NT2/D1 (cell line): ENCODE results near the gene DSTYK.
A peak's percentile ranks its signal among the peaks of the same experiment; 100 is the strongest.

ENCODE experiments used
- DNase-seq: peaks from one replicate; pipeline ENCODE4 v3.0.0-alpha.2; 2011; ENCODE audit warnings: low read depth, low spot score
- H3K27me3 ChIP-seq: 2 replicates; pipeline ENCODE4 v1.6.0; 2011; ENCODE audit warnings: mild to moderate bottlenecking; ENCODE audit not compliant: insufficient read length, insufficient read depth
- H3K36me3 ChIP-seq: 2 replicates; pipeline ENCODE4 v1.6.1; 2011; ENCODE audit warnings: mild to moderate bottlenecking, low read length, mixed read lengths; ENCODE audit not compliant: insufficient read depth, insufficient read length
- H3K4me1 ChIP-seq: 2 replicates; pipeline ENCODE4 v1.5.1; 2011; ENCODE audit not compliant: insufficient read depth, insufficient read length
- H3K4me3 ChIP-seq: 2 replicates; pipeline ENCODE4 v1.5.1; 2011; ENCODE audit warnings: low read depth; ENCODE audit not compliant: insufficient read length
- H3K9ac ChIP-seq: 2 replicates; pipeline ENCODE4 v1.6.0; 2011; ENCODE audit warnings: low read depth; ENCODE audit not compliant: insufficient read length
- H3K9me3 ChIP-seq: 2 replicates; pipeline ENCODE4 v1.5.1; 2011; ENCODE audit warnings: mild to moderate bottlenecking, low read length; ENCODE audit not compliant: insufficient read depth
- SUZ12 ChIP-seq: IDR thresholded peaks from 2 replicates; pipeline ENCODE4 v1.6.1; 2011; ENCODE audit not compliant: insufficient read length, insufficient read depth; ENCODE audit errors: extremely low read depth
- YY1 ChIP-seq: IDR thresholded peaks from 2 replicates; pipeline ENCODE4 v1.6.1; 2011; ENCODE audit not compliant: insufficient read length, insufficient read depth
- ZNF274 ChIP-seq: IDR thresholded peaks from 2 replicates; pipeline ENCODE4 v1.6.1; 2011; ENCODE audit warnings: mild to moderate bottlenecking, low read depth, low read length

DSTYK gene

GRCh38 chr1:205147191-205147835 is 64.2 kb downstream of the DSTYK start:
- no peaks in the 10 kb centered on the region for H3K9me3 ChIP-seq
- no peak for DNase-seq

GRCh38 chr1:205144751-205145150 is 66.8 kb downstream of the DSTYK start:
- H3K9me3 ChIP-seq, result peaks cover 16% of the 10 kb centered on the region; the same call in 1 of the 2 replicates
- no peaks in the 10 kb centered on the region for H3K27me3 ChIP-seq
- peaks cover 10% of the 10 kb centered on the region for H3K36me3 ChIP-seq
- TF ChIP-seq SUZ12 (no peak), ZNF274 (no peak), YY1 (no peak)
- H3K4me1 ChIP-seq, result peaks cover 9% of the 10 kb centered on the region
- no peak overlapping the region for H3K4me3 ChIP-seq
- DNase-seq, result no peak
- H3K9ac ChIP-seq, result no peak overlapping the region

More at GRCh38 chr1:205147191-205147835, 64.2 kb downstream of the DSTYK start:
- no peak overlapping the region for H3K9ac ChIP-seq
- H3K27me3 ChIP-seq, result no peaks in the 10 kb centered on the region
- peaks cover 16% of the 10 kb centered on the region for H3K36me3 ChIP-seq
- no peak overlapping the region for H3K4me3 ChIP-seq
- H3K4me1 ChIP-seq, result peaks cover 4% of the 10 kb centered on the region
- TF ChIP-seq YY1 (no peak), ZNF274 (no peak), SUZ12 (no peak)

GRCh38 chr1:205144046-205144720 is 67.3 kb downstream of the DSTYK start:
- no peak for DNase-seq
- Histone ChIP-seq H3K36me3 (peaks cover 10% of the 10 kb centered on the region), H3K9me3 (peaks cover 22% of the 10 kb centered on the region; the same call in 1 of the 2 replicates), H3K9ac (no peak overlapping the region), H3K4me3 (no peak overlapping the region), H3K4me1 (peaks cover 9% of the 10 kb centered on the region), H3K27me3 (no peaks in the 10 kb centered on the region)
- TF ChIP-seq SUZ12 (no peak), ZNF274 (no peak), YY1 (no peak)

- TF ChIP-seq ZNF274 (no peak), SUZ12 (no peak), YY1 (no peak)
- Histone ChIP-seq H3K36me3 (no peaks in the 10 kb centered on the region), H3K4me1 (peaks cover 6% of the 10 kb centered on the region), H3K27me3 (no peaks in the 10 kb centered on the region), H3K4me3 (no peak overlapping the region), H3K9ac (no peak overlapping the region), H3K9me3 (peaks cover 25% of the 10 kb centered on the region; the same call in 1 of the 2 replicates)
- no peak for DNase-seq
Measured at GRCh38 chr1:205142102-205142469, 69.4 kb downstream of the DSTYK start.

- H3K4me1 ChIP-seq, result peaks cover 6% of the 10 kb centered on the region
- DNase-seq, result peak; percentile 90
- no peaks in the 10 kb centered on the region for H3K27me3 ChIP-seq
- H3K9me3 ChIP-seq, result peaks cover 25% of the 10 kb centered on the region; the same call in 1 of the 2 replicates
- no peak for TF ChIP-seq ZNF274
- no peak for TF ChIP-seq SUZ12
- TF ChIP-seq YY1, result no peak
- H3K4me3 ChIP-seq, result no peak overlapping the region
- H3K9ac ChIP-seq, result no peak overlapping the region
- H3K36me3 ChIP-seq, result no peaks in the 10 kb centered on the region
Measured at GRCh38 chr1:205141236-205142101, 70.0 kb downstream of the DSTYK start.

GRCh38 chr1:205140113-205140512 is 71.4 kb downstream of the DSTYK start:
- TF ChIP-seq YY1, result no peak
- no peak for TF ChIP-seq ZNF274
- no peak for TF ChIP-seq SUZ12
- no peaks in the 10 kb centered on the region for H3K27me3 ChIP-seq

GRCh38 chr1:205137901-205138300 is 73.6 kb downstream of the DSTYK start:
- Histone ChIP-seq H3K4me1 (peaks cover 4% of the 10 kb centered on the region), H3K9me3 (peaks cover 25% of the 10 kb centered on the region; the same call in 1 of the 2 replicates), H3K27me3 (no peaks in the 10 kb centered on the region), H3K36me3 (no peaks in the 10 kb centered on the region), H3K9ac (no peak overlapping the region), H3K4me3 (no peak overlapping the region)
- TF ChIP-seq ZNF274, result no peak
- no peak for TF ChIP-seq YY1
- no peak for TF ChIP-seq SUZ12
- DNase-seq, result peak; percentile 79

More at GRCh38 chr1:205140113-205140512, 71.4 kb downstream of the DSTYK start:
- no peak for DNase-seq
- H3K4me1 ChIP-seq, result peaks cover 6% of the 10 kb centered on the region
- H3K9me3 ChIP-seq, result peaks cover 25% of the 10 kb centered on the region; the same call in 1 of the 2 replicates
- no peak overlapping the region for H3K4me3 ChIP-seq
- H3K9ac ChIP-seq, result no peak overlapping the region
- H3K36me3 ChIP-seq, result no peaks in the 10 kb centered on the region
